NCI-H82 (cell line): Measurements from ENCODE around the gene DCDC2C.
A peak's percentile ranks its signal among the peaks of the same experiment; 100 is the strongest.

ENCODE experiments used
- DNase-seq: peaks from one replicate; lab custom pipeline; 2025; lab: John Stamatoyannopoulos, UW

The DCDC2C gene

GRCh38 chr2:3743951-3744555 lies 40.7 kb downstream of the DCDC2C start:
- DNase-seq, result no peak

DNA sequence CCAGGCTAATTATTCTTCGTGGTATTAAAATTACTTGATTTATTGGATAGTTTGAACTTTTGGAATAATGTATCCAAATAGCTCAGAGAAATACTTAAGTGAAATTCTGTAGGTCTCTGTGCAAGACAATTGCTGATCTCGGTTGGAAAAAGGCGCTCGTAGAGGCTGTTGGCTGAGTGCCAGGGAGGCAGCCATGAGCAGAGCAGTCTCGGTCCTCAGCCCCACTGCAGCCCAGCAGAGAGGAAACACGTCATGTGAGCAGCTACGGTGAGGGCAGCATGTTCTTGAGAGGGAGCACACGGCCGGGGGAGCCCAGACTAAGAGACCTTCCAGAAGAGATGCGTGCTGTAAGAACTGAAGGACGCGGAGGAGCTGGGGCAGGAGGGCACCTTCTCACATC lies 42.5 kb downstream of the DCDC2C start:
- DNase-seq, result peak; percentile 16

- no peak for DNase-seq
These were observed 43.8 kb downstream of the DCDC2C start for GRCh38 chr2:3747032-3747654.

GRCh38 chr2:3747826-3748225 lies 44.5 kb downstream of the DCDC2C start:
- no peak for DNase-seq

DNA sequence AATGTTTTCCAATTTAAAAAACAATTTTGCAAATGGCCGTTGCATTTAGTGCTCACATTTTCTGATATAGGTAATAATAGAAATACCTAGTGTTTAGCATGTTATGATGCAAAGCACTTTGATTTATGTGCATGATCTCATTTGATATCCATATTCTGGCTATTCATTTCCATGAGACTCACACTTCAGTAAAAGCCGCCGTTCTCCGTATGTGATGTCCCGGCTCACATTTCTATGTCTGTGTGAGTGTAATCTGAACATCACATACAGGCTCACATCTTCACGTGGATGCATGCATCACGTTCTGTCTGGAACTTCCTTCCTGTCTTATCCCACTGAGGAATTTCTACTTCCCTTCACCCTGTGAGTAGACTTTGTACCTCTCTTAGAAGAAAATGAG lies 45.8 kb downstream of the DCDC2C start:
- DNase-seq, result no peak

- DNase-seq, result no peak
These were observed 47.9 kb downstream of the DCDC2C start for GRCh38 chr2:3751251-3751650.

DNA sequence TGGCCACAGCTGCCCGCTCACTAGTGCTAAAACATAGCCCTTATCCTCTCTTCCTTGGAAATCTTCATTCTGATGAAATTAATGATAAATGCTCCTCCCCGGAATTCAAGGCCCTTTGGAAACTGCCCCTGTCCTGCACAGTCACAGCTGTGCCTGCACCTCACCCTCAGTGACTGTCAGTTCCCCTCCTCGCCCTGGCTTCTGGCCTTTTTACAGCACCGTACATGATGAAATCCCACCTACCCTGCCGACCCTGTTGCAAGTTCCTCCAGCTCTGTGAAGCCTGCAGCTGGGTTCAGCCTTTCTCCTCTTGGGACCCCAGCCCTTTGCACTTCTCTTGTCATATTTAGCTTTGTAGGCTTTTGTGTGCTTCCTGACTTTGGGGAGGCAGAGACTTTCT lies 48.4 kb downstream of the DCDC2C start:
- DNase-seq, result no peak

GRCh38 chr2:3752376-3752775 lies 49.0 kb downstream of the DCDC2C start:
- DNase-seq, result no peak

GRCh38 chr2:3753561-3753960 lies 50.2 kb downstream of the DCDC2C start:
- DNase-seq, result no peak

GRCh38 chr2:3754280-3754679 lies 50.9 kb downstream of the DCDC2C start:
- no peak for DNase-seq

DNA sequence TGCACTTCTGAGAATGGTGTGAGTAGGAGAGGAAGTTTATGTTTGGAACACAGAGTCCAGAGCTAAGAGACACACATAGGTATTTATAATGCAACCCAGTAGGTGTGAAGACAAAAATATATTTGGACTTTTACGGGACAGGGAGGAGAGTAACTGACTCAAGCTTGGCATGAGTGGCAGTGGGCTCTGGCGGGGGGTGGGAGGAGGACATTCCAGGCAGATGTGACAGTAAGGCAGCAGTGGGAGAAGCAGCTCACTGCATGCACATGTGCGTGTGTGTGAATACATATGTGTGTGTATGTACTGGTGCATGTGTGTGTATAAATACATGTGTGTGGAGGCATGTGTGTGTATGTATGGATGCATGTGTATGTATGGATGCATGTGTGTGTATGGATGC lies 51.4 kb downstream of the DCDC2C start:
- no peak for DNase-seq

DNA sequence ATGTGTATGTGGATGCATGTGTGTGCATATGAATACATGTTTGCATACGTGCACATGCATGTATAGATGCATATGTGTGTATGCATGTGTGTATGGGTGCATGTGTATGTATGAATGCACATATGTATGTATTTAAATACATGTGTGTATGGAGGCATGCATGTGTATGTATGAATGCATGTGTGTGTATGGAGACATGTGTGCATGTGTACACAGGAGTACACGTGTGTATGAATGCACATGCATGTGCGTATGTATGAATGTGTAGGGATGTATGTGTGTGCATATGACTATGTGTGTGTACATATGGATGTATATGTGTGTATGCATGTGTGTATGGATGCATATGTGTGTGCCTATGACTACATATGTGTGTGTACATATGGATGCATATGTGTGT lies 51.9 kb downstream of the DCDC2C start:
- no peak for DNase-seq

DNA sequence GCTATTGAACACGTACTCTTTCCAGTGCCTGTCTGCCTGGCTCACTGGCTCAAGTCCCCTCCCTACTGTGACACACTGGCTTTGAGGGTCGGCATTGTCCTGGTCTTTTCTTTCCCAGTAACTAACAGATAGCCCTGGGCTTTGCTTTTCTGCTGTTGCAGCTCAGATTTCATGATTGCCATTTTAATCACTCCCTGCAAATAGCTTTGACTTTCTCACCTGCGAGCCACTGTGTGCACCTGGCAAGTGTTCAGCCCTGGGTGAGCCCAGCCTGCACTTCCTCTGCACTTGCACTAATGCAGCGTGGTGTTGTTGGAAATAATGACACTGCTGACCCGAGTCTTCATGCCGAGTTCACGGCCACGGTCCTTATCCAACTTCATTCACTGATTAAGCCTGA lies 52.9 kb downstream of the DCDC2C start:
- DNase-seq, result no peak

DNA sequence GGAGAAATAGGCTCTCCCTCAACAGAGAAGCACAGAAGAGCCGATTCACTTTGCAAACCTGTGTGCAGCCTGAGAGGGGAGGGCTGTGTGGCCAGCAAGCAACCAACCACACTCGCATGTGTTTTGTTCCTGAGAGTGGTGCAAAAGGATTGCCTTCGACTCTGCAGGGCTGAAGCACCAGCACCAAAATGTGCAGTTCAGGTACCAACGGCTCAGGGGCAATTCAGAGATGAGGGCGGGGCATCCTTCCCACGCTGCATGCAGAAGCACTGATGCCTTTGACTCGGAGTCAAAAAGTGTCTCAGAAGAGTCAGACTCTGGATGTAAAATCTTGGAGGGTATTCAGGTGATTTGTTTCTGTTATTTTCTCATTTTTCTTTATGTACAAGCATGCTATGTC lies 55.5 kb downstream of the DCDC2C start:
- DNase-seq, result no peak

- no peak for DNase-seq
These were observed 56.0 kb downstream of the DCDC2C start for GRCh38 chr2:3759331-3759730.

GRCh38 chr2:3759761-3760160 lies 56.4 kb downstream of the DCDC2C start:
- no peak for DNase-seq

DNA sequence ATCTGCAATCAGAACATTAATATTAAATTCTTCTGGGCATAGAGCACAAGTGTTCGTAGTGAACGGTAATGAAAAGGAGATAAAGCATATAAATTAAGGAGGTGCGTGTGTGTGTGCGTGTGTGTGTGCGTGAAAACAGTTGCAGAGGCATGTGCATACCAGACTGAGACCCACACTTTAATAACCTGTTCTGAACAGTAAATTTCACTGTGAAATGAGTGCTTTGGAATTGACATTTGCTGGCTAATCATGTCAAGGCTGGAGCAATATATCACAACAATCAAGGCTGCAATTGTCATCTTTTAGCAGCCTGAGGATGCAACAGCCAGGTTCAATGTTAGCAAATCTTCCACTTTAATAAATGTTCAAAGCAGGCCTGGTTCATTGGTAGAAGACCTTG lies 57.9 kb downstream of the DCDC2C start:
- no peak for DNase-seq

GRCh38 chr2:3762771-3763447 lies 59.5 kb downstream of the DCDC2C start:
- no peak for DNase-seq

- DNase-seq, result no peak
These were observed 63.4 kb downstream of the DCDC2C start for GRCh38 chr2:3766824-3767223.

DNA sequence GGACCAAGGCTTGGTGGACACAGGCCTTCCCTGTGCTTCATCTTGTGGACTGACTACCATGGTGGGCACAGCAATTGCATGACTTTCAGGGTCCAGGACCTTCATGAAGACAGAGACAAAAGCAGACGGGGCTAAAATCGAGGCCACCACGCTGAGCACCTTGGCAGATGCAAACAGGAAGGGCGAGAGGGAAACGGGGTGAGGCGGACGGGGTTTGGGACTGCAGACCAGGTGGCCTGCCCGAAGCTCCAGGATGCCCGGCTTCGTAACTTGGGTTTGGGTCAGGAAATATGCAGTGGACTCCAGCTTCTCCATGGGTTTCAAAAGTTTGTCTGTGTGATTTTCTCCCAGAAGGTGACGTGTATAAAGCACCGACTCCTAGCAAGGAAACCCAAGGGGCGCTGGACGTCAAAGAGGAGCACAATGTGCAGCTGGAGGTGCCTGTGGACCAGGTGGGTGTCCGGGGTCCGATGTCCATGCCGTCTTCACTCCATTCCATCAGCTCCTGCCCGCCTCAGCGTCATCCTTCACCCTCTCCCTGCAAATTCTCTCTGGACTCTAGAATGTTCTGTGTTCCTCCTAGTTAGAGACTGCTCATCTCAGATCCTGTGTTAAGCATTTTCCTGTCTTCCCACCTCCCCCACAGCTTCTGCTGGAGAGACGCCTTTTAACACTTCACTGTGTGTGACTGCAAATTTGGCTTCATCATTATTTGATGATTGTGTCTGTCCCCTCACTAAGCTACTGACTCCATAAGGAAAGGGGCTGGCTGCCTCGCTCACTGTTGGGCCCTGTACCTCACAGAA lies 65.8 kb downstream of the DCDC2C start:
- DNase-seq, result no peak

- no peak for DNase-seq
These were observed 66.4 kb downstream of the DCDC2C start for GRCh38 chr2:3769766-3770165.

- DNase-seq, result no peak
These were observed 67.5 kb downstream of the DCDC2C start for GRCh38 chr2:3770724-3771415.
